H9 (cell line): Measurements from ENCODE around the gene HTR3D. TPM values are rescaled to one million over a fixed set of nuclear protein-coding genes. Genes with fewer than 3 reads are reported as not detected.

ENCODE experiments used
- DNase-seq: peaks from one replicate; pipeline ENCODE4 v3.0.0-alpha.2; 2017
- H2AFZ ChIP-seq: one replicate; pipeline ENCODE4 v1.6.1; 2013; ENCODE audit warnings: mild to moderate bottlenecking, low read length, control low read depth, moderate library complexity
- H2AK5ac ChIP-seq: 2 replicates; pipeline ENCODE4 v1.6.1; 2013; ENCODE audit warnings: low read length, control low read depth, mixed read lengths; ENCODE audit not compliant: insufficient read length
- H2BK120ac ChIP-seq: one replicate; pipeline ENCODE4 v1.6.1; 2013; ENCODE audit warnings: low read depth, mild to moderate bottlenecking, low read length, control low read depth, inconsistent platforms; ENCODE audit not compliant: poor library complexity, severe bottlenecking
- H2BK12ac ChIP-seq: 2 replicates; pipeline ENCODE4 v1.6.1; 2013; ENCODE audit warnings: low read length, control low read depth, mixed read lengths, low read depth; ENCODE audit not compliant: insufficient read length
- H2BK15ac ChIP-seq: 2 replicates; pipeline ENCODE4 v1.6.1; 2013; ENCODE audit warnings: low read depth, low read length, control low read depth
- H2BK20ac ChIP-seq: one replicate; pipeline ENCODE4 v1.6.1; 2013; ENCODE audit warnings: low read depth, mild to moderate bottlenecking, low read length, control low read depth, inconsistent platforms; ENCODE audit not compliant: poor library complexity, severe bottlenecking
- H2BK5ac ChIP-seq: 2 replicates; pipeline ENCODE4 v1.6.1; 2013; ENCODE audit warnings: low read length, control low read depth, mixed read lengths; ENCODE audit not compliant: insufficient read length
- H3K14ac ChIP-seq: 2 replicates; pipeline ENCODE4 v1.6.1; 2013; ENCODE audit warnings: low read length, control low read depth; ENCODE audit not compliant: insufficient read depth
- H3K18ac ChIP-seq: 2 replicates; pipeline ENCODE4 v1.6.1; 2013; ENCODE audit warnings: low read depth, mild to moderate bottlenecking, mixed read lengths, low read length, control low read depth; ENCODE audit not compliant: insufficient read length
- H3K23ac ChIP-seq: 2 replicates; pipeline ENCODE4 v1.6.1; 2013; ENCODE audit warnings: low read length, control low read depth, mixed read lengths, low read depth; ENCODE audit not compliant: insufficient read length
- H3K23me2 ChIP-seq: 2 replicates; pipeline ENCODE4 v1.6.1; 2013; ENCODE audit warnings: low read depth, mild to moderate bottlenecking, mixed read lengths, low read length, control low read depth; ENCODE audit not compliant: insufficient read length, poor library complexity, severe bottlenecking
- H3K27ac ChIP-seq: 2 replicates; pipeline ENCODE4 v1.5.1; 2013; ENCODE audit warnings: low read length, control low read depth, mixed read lengths, low read depth; ENCODE audit not compliant: insufficient read length
- H3K27me3 ChIP-seq: 2 replicates; pipeline ENCODE4 v1.6.1; 2013; ENCODE audit warnings: low read length, control low read depth, inconsistent platforms; ENCODE audit not compliant: insufficient read depth
- H3K4ac ChIP-seq: 2 replicates; pipeline ENCODE4 v1.6.1; 2013; ENCODE audit warnings: low read depth, mild to moderate bottlenecking, control low read depth, inconsistent platforms, low read length, moderate library complexity
- H3K4me1 ChIP-seq: 2 replicates; pipeline ENCODE4 v1.6.1; 2013; ENCODE audit warnings: low read length, control low read depth, inconsistent platforms; ENCODE audit not compliant: insufficient read depth
- H3K4me2 ChIP-seq: 2 replicates; pipeline ENCODE4 v1.6.1; 2013; ENCODE audit warnings: low read length, control low read depth, mixed read lengths; ENCODE audit not compliant: insufficient read length, insufficient read depth
- H3K56ac ChIP-seq: 2 replicates; pipeline ENCODE4 v1.6.1; 2013; ENCODE audit warnings: low read depth, mild to moderate bottlenecking, mixed read lengths, low read length, control low read depth; ENCODE audit not compliant: insufficient read length
- H3K79me1 ChIP-seq: 2 replicates; pipeline ENCODE4 v1.6.1; 2013; ENCODE audit warnings: low read depth, mild to moderate bottlenecking, moderate library complexity, low read length, control low read depth, inconsistent platforms; ENCODE audit not compliant: insufficient read depth, poor library complexity, severe bottlenecking
- H3K79me2 ChIP-seq: 2 replicates; pipeline ENCODE4 v1.6.1; 2013; ENCODE audit warnings: low read length, control low read depth, inconsistent platforms; ENCODE audit not compliant: insufficient read depth
- H3K9ac ChIP-seq: 2 replicates; pipeline ENCODE4 v1.6.1; 2013; ENCODE audit warnings: low read length, control low read depth, mixed read lengths; ENCODE audit not compliant: insufficient read length; ENCODE audit errors: extremely low read depth
- H3K9me3 ChIP-seq: one replicate; pipeline ENCODE4 v1.6.1; 2013; ENCODE audit warnings: low read depth, low read length, inconsistent platforms; ENCODE audit not compliant: control insufficient read depth
- H3T11ph ChIP-seq: one replicate; pipeline ENCODE4 v1.6.1; 2013; ENCODE audit warnings: mild to moderate bottlenecking, low read length, control low read depth, inconsistent platforms
- H4K20me1 ChIP-seq: one replicate; pipeline ENCODE4 v1.6.1; 2013; ENCODE audit not compliant: control insufficient read depth, insufficient read length, insufficient read depth
- H4K5ac ChIP-seq: 2 replicates; pipeline ENCODE4 v1.6.1; 2013; ENCODE audit warnings: low read depth, mild to moderate bottlenecking, mixed read lengths, low read length, control low read depth; ENCODE audit not compliant: insufficient read length
- H4K8ac ChIP-seq: replicated peaks from 2 replicates; pipeline ENCODE4 v1.6.1; 2013; ENCODE audit warnings: low read length, control low read depth, mixed read lengths, low read depth; ENCODE audit not compliant: insufficient read length
- H4K91ac ChIP-seq: 2 replicates; pipeline ENCODE4 v1.6.1; 2013; ENCODE audit warnings: low read depth, mild to moderate bottlenecking, moderate library complexity, mixed read lengths, low read length, control low read depth; ENCODE audit not compliant: insufficient read length
- H3K27ac Mint-ChIP-seq, 3 experiments: 2 replicates in 2 of 3; 3 replicates in 1 of 3; pipeline ENCODE4 v1.8.0; 2020 to 2021; ENCODE audit warnings: mixed read lengths in 3 of 3, mild to moderate bottlenecking in 1 of 3, moderate library complexity in 1 of 3
- H3K27me3 Mint-ChIP-seq: 2 replicates; pipeline ENCODE4 v1.8.0; 2021; ENCODE audit warnings: low read depth, mild to moderate bottlenecking, moderate library complexity, mixed read lengths
- H3K36me3 Mint-ChIP-seq, 3 experiments: 2 replicates in 2 of 3; 3 replicates in 1 of 3; pipeline ENCODE4 v1.8.0; 2020 to 2021; ENCODE audit warnings: low read depth in 3 of 3, mixed read lengths in 3 of 3; ENCODE audit not compliant: insufficient read depth in 1 of 3
- H3K4me1 Mint-ChIP-seq, 2 experiments: 2 replicates each; pipeline ENCODE4 v1.8.0; 2020; ENCODE audit warnings: mixed read lengths in 2 of 2
- H3K4me3 Mint-ChIP-seq, 2 experiments: 2 replicates in 1 of 2; 3 replicates in 1 of 2; pipeline ENCODE4 v1.8.0; 2020 to 2021; ENCODE audit warnings: mild to moderate bottlenecking in 2 of 2, mixed read lengths in 2 of 2, moderate library complexity in 1 of 2
- H3K9me3 Mint-ChIP-seq, 2 experiments: 2 replicates in 1 of 2; 3 replicates in 1 of 2; pipeline ENCODE4 v1.8.0; 2020; ENCODE audit warnings: mild to moderate bottlenecking in 2 of 2, mixed read lengths in 2 of 2, moderate library complexity in 1 of 2
- WGBS: extraction: QIAGEN DNeasy Blood & Tissue Kit; methylation state at CpG from one replicate; pipeline ENCODE4 v1.1.7; 2013; ENCODE audit warnings: missing lambda C conversion rate, low lambda C conversion rate, mixed read lengths; ENCODE audit not compliant: insufficient read length; ENCODE audit errors: extremely low coverage; 5-methylcytosine and 5-hydroxymethylcytosine counted together
- total RNA-seq: library from RNA; stranded (reverse); gene quantifications from 2 replicates; pipeline ENCODE4 v1.2.1, GENCODE V29; 2021
- TF ChIP-seq, protein P1 (sequence below): fragments of 200-600 bp; sonication (generic); conservative IDR thresholded peaks from 3 replicates; pipeline ENCODE4 v1.8.0; 2021; ENCODE audit warnings: antibody characterized with exemption, mild to moderate bottlenecking

HTR3D gene
- total RNA-seq, 1 experiment from 2014 or later, result not detected

DNA sequence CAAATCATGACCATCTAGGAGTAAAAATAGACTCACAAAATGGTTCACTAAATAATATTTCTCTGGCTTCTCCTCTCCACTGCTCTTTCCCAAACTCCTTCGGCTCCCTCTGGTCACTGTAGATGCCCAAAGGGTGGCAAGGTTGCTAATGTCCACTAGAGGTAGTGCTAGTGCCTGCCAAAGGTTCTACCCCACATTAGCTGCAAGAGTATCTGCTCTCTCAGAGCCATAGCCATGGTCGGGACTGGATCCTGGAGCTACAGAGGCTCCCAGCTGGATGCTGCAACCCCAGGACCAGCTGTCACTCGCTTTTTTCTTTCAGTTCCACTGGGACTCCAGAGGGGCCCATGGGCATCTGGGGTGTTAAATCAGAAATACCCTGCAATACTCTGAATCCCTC lies 8.5 kb downstream of the HTR3D start:
- Histone ChIP-seq H3K9me3 (no peaks in the 10 kb centered on the region), H2BK120ac (no peak overlapping the region), H3K9ac (no peak overlapping the region), H3K27ac (no peak overlapping the region), H3K23ac (no peak overlapping the region), H3K18ac (no peak overlapping the region), H2AFZ (no peak overlapping the region), H3T11ph (no peak overlapping the region), H3K4ac (no peak overlapping the region), H4K8ac (no peak overlapping the region), H3K14ac (no peak overlapping the region), H3K23me2 (no peaks in the 10 kb centered on the region), H3K27me3 (no peaks in the 10 kb centered on the region), H3K4me2 (no peak overlapping the region), H2AK5ac (no peak overlapping the region), H2BK5ac (no peak overlapping the region), H2BK12ac (no peak overlapping the region), H4K5ac (no peak overlapping the region), H3K79me1 (no peaks in the 10 kb centered on the region), H3K4me1 (no peaks in the 10 kb centered on the region), H2BK15ac (no peak overlapping the region), H3K56ac (no peak overlapping the region), H2BK20ac (no peak overlapping the region), H3K79me2 (no peaks in the 10 kb centered on the region), H4K91ac (no peak overlapping the region), H4K20me1 (no peaks in the 10 kb centered on the region)
- no CpG with 5 or more reads among the region's 3 CpGs for WGBS
- Mint-ChIP-seq H3K4me3 (no peak overlapping the region), H3K4me1 (peaks cover 0 to 10% of the 10 kb centered on the region in 2 experiments; a peak in 2 of 4 replicates), H3K36me3 (no peaks in the 10 kb centered on the region), H3K27me3 (no peaks in the 10 kb centered on the region; the same call in 1 of the 2 replicates), H3K27ac (no peak overlapping the region; a peak in 1 of 7 replicates), H3K9me3 (no peaks in the 10 kb centered on the region)
- TF ChIP-seq, protein P1, sequence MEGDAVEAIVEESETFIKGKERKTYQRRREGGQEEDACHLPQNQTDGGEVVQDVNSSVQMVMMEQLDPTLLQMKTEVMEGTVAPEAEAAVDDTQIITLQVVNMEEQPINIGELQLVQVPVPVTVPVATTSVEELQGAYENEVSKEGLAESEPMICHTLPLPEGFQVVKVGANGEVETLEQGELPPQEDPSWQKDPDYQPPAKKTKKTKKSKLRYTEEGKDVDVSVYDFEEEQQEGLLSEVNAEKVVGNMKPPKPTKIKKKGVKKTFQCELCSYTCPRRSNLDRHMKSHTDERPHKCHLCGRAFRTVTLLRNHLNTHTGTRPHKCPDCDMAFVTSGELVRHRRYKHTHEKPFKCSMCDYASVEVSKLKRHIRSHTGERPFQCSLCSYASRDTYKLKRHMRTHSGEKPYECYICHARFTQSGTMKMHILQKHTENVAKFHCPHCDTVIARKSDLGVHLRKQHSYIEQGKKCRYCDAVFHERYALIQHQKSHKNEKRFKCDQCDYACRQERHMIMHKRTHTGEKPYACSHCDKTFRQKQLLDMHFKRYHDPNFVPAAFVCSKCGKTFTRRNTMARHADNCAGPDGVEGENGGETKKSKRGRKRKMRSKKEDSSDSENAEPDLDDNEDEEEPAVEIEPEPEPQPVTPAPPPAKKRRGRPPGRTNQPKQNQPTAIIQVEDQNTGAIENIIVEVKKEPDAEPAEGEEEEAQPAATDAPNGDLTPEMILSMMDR, result peak; percentile 67
- peak; percentile 63 for DNase-seq
